ENCODE data around the gene HTD2.

- TF ChIP-seq CTCF (IDR thresholded peaks at IDR 0.05 in 8 of 11, conservative IDR thresholded peaks at IDR 0.05 in 3 of 11) = no peak
- TF ChIP-seq POLR2A (IDR thresholded peaks at IDR 0.05) = no peak
- TF ChIP-seq POLR2AphosphoS5 (IDR thresholded peaks at IDR 0.05) = no peak
These were observed 34.4 kb downstream of the HTD2 start for GRCh38 chr3:58340594-58341244.

All from spleen (tissue), 7 donors.